Measurements from ENCODE around the gene UROS.

UROS gene

GRCh38 chr10:125811251-125811650 is 11.8 kb downstream of the UROS start:
- H3K4me1 ChIP-seq (ENCODE audit: control insufficient read depth, insufficient read depth, low read length), result peaks cover 7% of the 10 kb centered on the region
- H3K9me3 ChIP-seq (ENCODE audit: control insufficient read depth, low read length), result no peaks in the 10 kb centered on the region
- 86 to 88% methylated on average over 1 of the region's 1 CpG for WGBS, 2 experiments
- H3K4me3 ChIP-seq (ENCODE audit: insufficient read depth, low read depth, low read length), result no peak overlapping the region
- no peaks in the 10 kb centered on the region for H3K27me3 ChIP-seq (ENCODE audit: control insufficient read depth, insufficient read depth, low read length, poor library complexity, severe bottlenecking)
- peaks cover 23% of the 10 kb centered on the region for H3K36me3 ChIP-seq (ENCODE audit: control insufficient read depth, insufficient read depth, low read length)
- H3K27ac ChIP-seq (ENCODE audit: insufficient read depth, low read depth, low read length, poor library complexity, severe bottlenecking), result no peak overlapping the region

- H3K4me1 ChIP-seq (ENCODE audit: control insufficient read depth, insufficient read depth, low read length), result peaks cover 7% of the 10 kb centered on the region
- WGBS, 2 experiments, result 93 to 94% methylated on average over 1 of the region's 1 CpG
- H3K27me3 ChIP-seq (ENCODE audit: control insufficient read depth, insufficient read depth, low read length, poor library complexity, severe bottlenecking), result no peaks in the 10 kb centered on the region
- peaks cover 14% of the 10 kb centered on the region for H3K36me3 ChIP-seq (ENCODE audit: control insufficient read depth, insufficient read depth, low read length)
- H3K9me3 ChIP-seq (ENCODE audit: control insufficient read depth, low read length), result no peaks in the 10 kb centered on the region
- H3K4me3 ChIP-seq (ENCODE audit: insufficient read depth, low read depth, low read length), result no peak overlapping the region
- H3K27ac ChIP-seq (ENCODE audit: insufficient read depth, low read depth, low read length, poor library complexity, severe bottlenecking), result no peak overlapping the region
Measured at GRCh38 chr10:125808047-125808446, 15.0 kb downstream of the UROS start.

GRCh38 chr10:125802739-125803138 is 20.3 kb downstream of the UROS start:
- Histone ChIP-seq H3K27ac (ENCODE audit: insufficient read depth, low read depth, low read length, poor library complexity, severe bottlenecking) (no peak overlapping the region), H3K36me3 (ENCODE audit: control insufficient read depth, insufficient read depth, low read length) (peaks cover 8% of the 10 kb centered on the region), H3K27me3 (ENCODE audit: control insufficient read depth, insufficient read depth, low read length, poor library complexity, severe bottlenecking) (no peaks in the 10 kb centered on the region), H3K4me1 (ENCODE audit: control insufficient read depth, insufficient read depth, low read length) (no peaks in the 10 kb centered on the region), H3K9me3 (ENCODE audit: control insufficient read depth, low read length) (no peaks in the 10 kb centered on the region), H3K4me3 (ENCODE audit: insufficient read depth, low read depth, low read length) (no peak overlapping the region)
- 91 to 97% methylated on average over 7 of the region's 7 CpGs for WGBS, 2 experiments

- H3K36me3 ChIP-seq (ENCODE audit: control insufficient read depth, insufficient read depth, low read length), result peaks cover 2% of the 10 kb centered on the region
- no peaks in the 10 kb centered on the region for H3K27me3 ChIP-seq (ENCODE audit: control insufficient read depth, insufficient read depth, low read length, poor library complexity, severe bottlenecking)
- 91 to 93% methylated on average over 5 of the region's 5 CpGs for WGBS, 2 experiments
- no peak overlapping the region for H3K4me3 ChIP-seq (ENCODE audit: insufficient read depth, low read depth, low read length)
- H3K4me1 ChIP-seq (ENCODE audit: control insufficient read depth, insufficient read depth, low read length), result no peaks in the 10 kb centered on the region
- H3K9me3 ChIP-seq (ENCODE audit: control insufficient read depth, low read length), result no peaks in the 10 kb centered on the region
- no peak overlapping the region for H3K27ac ChIP-seq (ENCODE audit: insufficient read depth, low read depth, low read length, poor library complexity, severe bottlenecking)
Measured at GRCh38 chr10:125802131-125802530, 20.9 kb downstream of the UROS start.

- H3K36me3 ChIP-seq (ENCODE audit: control insufficient read depth, insufficient read depth, low read length), result no peaks in the 10 kb centered on the region
- no peaks in the 10 kb centered on the region for H3K27me3 ChIP-seq (ENCODE audit: control insufficient read depth, insufficient read depth, low read length, poor library complexity, severe bottlenecking)
- no peak overlapping the region for H3K27ac ChIP-seq (ENCODE audit: insufficient read depth, low read depth, low read length, poor library complexity, severe bottlenecking)
- 90 to 96% methylated on average over 1 of the region's 1 CpG for WGBS, 2 experiments
- H3K4me1 ChIP-seq (ENCODE audit: control insufficient read depth, insufficient read depth, low read length), result no peaks in the 10 kb centered on the region
- H3K4me3 ChIP-seq (ENCODE audit: insufficient read depth, low read depth, low read length), result no peak overlapping the region
- no peaks in the 10 kb centered on the region for H3K9me3 ChIP-seq (ENCODE audit: control insufficient read depth, low read length)
Measured at GRCh38 chr10:125801574-125801973, 21.5 kb downstream of the UROS start.

- Histone ChIP-seq H3K27me3 (ENCODE audit: control insufficient read depth, insufficient read depth, low read length, poor library complexity, severe bottlenecking) (no peaks in the 10 kb centered on the region), H3K4me3 (ENCODE audit: insufficient read depth, low read depth, low read length) (no peak overlapping the region), H3K36me3 (ENCODE audit: control insufficient read depth, insufficient read depth, low read length) (no peaks in the 10 kb centered on the region), H3K4me1 (ENCODE audit: control insufficient read depth, insufficient read depth, low read length) (no peaks in the 10 kb centered on the region), H3K27ac (ENCODE audit: insufficient read depth, low read depth, low read length, poor library complexity, severe bottlenecking) (no peak overlapping the region), H3K9me3 (ENCODE audit: control insufficient read depth, low read length) (no peaks in the 10 kb centered on the region)
- WGBS, 2 experiments, result 91 to 96% methylated on average over 8 of the region's 8 CpGs
Measured at GRCh38 chr10:125799451-125800182, 23.4 kb downstream of the UROS start.

GRCh38 chr10:125797994-125798662 is 24.9 kb downstream of the UROS start:
- Histone ChIP-seq H3K9me3 (ENCODE audit: control insufficient read depth, low read length) (no peaks in the 10 kb centered on the region), H3K4me3 (ENCODE audit: insufficient read depth, low read depth, low read length) (no peak overlapping the region), H3K27ac (ENCODE audit: insufficient read depth, low read depth, low read length, poor library complexity, severe bottlenecking) (no peak overlapping the region), H3K36me3 (ENCODE audit: control insufficient read depth, insufficient read depth, low read length) (no peaks in the 10 kb centered on the region), H3K4me1 (ENCODE audit: control insufficient read depth, insufficient read depth, low read length) (no peaks in the 10 kb centered on the region), H3K27me3 (ENCODE audit: control insufficient read depth, insufficient read depth, low read length, poor library complexity, severe bottlenecking) (no peaks in the 10 kb centered on the region)
- WGBS, 2 experiments, result 56 to 58% methylated on average over 5 of the region's 5 CpGs

GRCh38 chr10:125797424-125797823 is 25.6 kb downstream of the UROS start:
- H3K9me3 ChIP-seq (ENCODE audit: control insufficient read depth, low read length), result no peaks in the 10 kb centered on the region
- WGBS, 2 experiments, result 95% methylated on average over 8 of the region's 8 CpGs
- no peaks in the 10 kb centered on the region for H3K27me3 ChIP-seq (ENCODE audit: control insufficient read depth, insufficient read depth, low read length, poor library complexity, severe bottlenecking)
- H3K4me3 ChIP-seq (ENCODE audit: insufficient read depth, low read depth, low read length), result no peak overlapping the region
- no peaks in the 10 kb centered on the region for H3K4me1 ChIP-seq (ENCODE audit: control insufficient read depth, insufficient read depth, low read length)
- no peak overlapping the region for H3K27ac ChIP-seq (ENCODE audit: insufficient read depth, low read depth, low read length, poor library complexity, severe bottlenecking)
- H3K36me3 ChIP-seq (ENCODE audit: control insufficient read depth, insufficient read depth, low read length), result peaks cover 4% of the 10 kb centered on the region

- no peak overlapping the region for H3K4me3 ChIP-seq (ENCODE audit: insufficient read depth, low read depth, low read length)
- H3K4me1 ChIP-seq (ENCODE audit: control insufficient read depth, insufficient read depth, low read length), result no peaks in the 10 kb centered on the region
- H3K27ac ChIP-seq (ENCODE audit: insufficient read depth, low read depth, low read length, poor library complexity, severe bottlenecking), result no peak overlapping the region
- H3K27me3 ChIP-seq (ENCODE audit: control insufficient read depth, insufficient read depth, low read length, poor library complexity, severe bottlenecking), result no peaks in the 10 kb centered on the region
- WGBS, 2 experiments, result 81 to 83% methylated on average over 8 of the region's 8 CpGs
- H3K9me3 ChIP-seq (ENCODE audit: control insufficient read depth, low read length), result no peaks in the 10 kb centered on the region
- H3K36me3 ChIP-seq (ENCODE audit: control insufficient read depth, insufficient read depth, low read length), result peaks cover 7% of the 10 kb centered on the region
Measured at GRCh38 chr10:125795637-125796190, 27.3 kb downstream of the UROS start.

- Histone ChIP-seq H3K4me3 (ENCODE audit: insufficient read depth, low read depth, low read length) (no peak overlapping the region), H3K27me3 (ENCODE audit: control insufficient read depth, insufficient read depth, low read length, poor library complexity, severe bottlenecking) (no peaks in the 10 kb centered on the region), H3K4me1 (ENCODE audit: control insufficient read depth, insufficient read depth, low read length) (no peaks in the 10 kb centered on the region), H3K36me3 (ENCODE audit: control insufficient read depth, insufficient read depth, low read length) (peaks cover 7% of the 10 kb centered on the region), H3K9me3 (ENCODE audit: control insufficient read depth, low read length) (no peaks in the 10 kb centered on the region), H3K27ac (ENCODE audit: insufficient read depth, low read depth, low read length, poor library complexity, severe bottlenecking) (no peak overlapping the region)
- WGBS, 2 experiments, result 89 to 93% methylated on average over 2 of the region's 2 CpGs
Measured at GRCh38 chr10:125795128-125795527, 27.9 kb downstream of the UROS start.

Measured in ectodermal cell (in vitro differentiated cells).